ENCODE measurements around the gene KDM5B. TPM values are rescaled to one million over a fixed set of nuclear protein-coding genes. Genes with fewer than 3 reads are reported as not detected.

The KDM5B gene
- total and polyA plus RNA-seq, 2 of the 8 experiments (the other 6 are each of a cell fraction or from before 2014, with no cell fraction given): 73.3 to 210 TPM

- H3K14ac ChIP-seq (ENCODE audit: insufficient read length): no peak overlapping the region
- DNase-seq (ENCODE audit: low read depth in 1 of 2, low spot score in 2 of 2): no peak
- H3K27ac ChIP-seq (ENCODE audit: low read depth, low read length): no peak overlapping the region
- H3K79me2 ChIP-seq (ENCODE audit: control insufficient read depth in 1 of 2, insufficient read depth in 2 of 2, low read length in 2 of 2): peaks cover 23 to 100% of the 10 kb centered on the region in 2 experiments
- H2BK20ac ChIP-seq (ENCODE audit: low read length): no peak overlapping the region
- no peak overlapping the region for H3K4me3 ChIP-seq (ENCODE audit: extremely low read depth in 1 of 4, insufficient read depth in 2 of 4, low read depth in 3 of 4, low read length in 4 of 4)
- H4K5ac ChIP-seq (ENCODE audit: insufficient read length, low read depth, low read length): no peak overlapping the region
- H3K4me1 ChIP-seq (replicated peaks in 1 of 4; ENCODE audit: control insufficient read depth in 3 of 4, insufficient read depth in 4 of 4, low read length in 3 of 4): peaks cover 0 to 3% (median under 1%) of the 10 kb centered on the region in 4 experiments; a peak in 2 of 7 replicates
- WGBS, 2 experiments (ENCODE audit: extremely low coverage in 1 of 2, insufficient coverage in 1 of 2, insufficient read length in 1 of 2, insufficient replicate concordance in 2 of 2, low coverage in 1 of 2, low lambda C conversion rate in 2 of 2, missing lambda C conversion rate in 1 of 2): 92 to 100% methylated on average over 3 to 4 of the region's 4 CpGs
- no peak overlapping the region for H2AK5ac ChIP-seq (ENCODE audit: low read depth, low read length)
- H3K9ac ChIP-seq (replicated peaks in 1 of 4; ENCODE audit: extremely low read depth in 1 of 4, low read depth in 3 of 4, low read length in 3 of 4): no peak overlapping the region
- CTCF ChIA-PET (ENCODE audit: partially characterized antibody): interaction anchor here (1.2 to 1.6 kb wide), 3 partner anchors 72 to 132 kb away, joined by 3 to 4 read pairs (median 3); no protein-coding TSS in a partner anchor
- POLR2A ChIA-PET (ENCODE audit: partially characterized antibody): interaction anchor here (1.1 to 3.7 kb wide), 5 partner anchors 10 to 19 kb away, joined by 3 to 19 read pairs (median 8); partner anchors contain the start of genes KDM5B and PCAT6
- no peaks in the 10 kb centered on the region; the same call in 1 of the 2 replicates for H3K23me2 ChIP-seq (ENCODE audit: low read depth, low read length)
- no peak overlapping the region for H3K4ac ChIP-seq (replicated peaks; ENCODE audit: insufficient read length, low read depth, low read length)
- H3K27me3 ChIP-seq (replicated peaks in 1 of 4; ENCODE audit: control insufficient read depth in 3 of 4, extremely low read depth in 1 of 4, insufficient read depth in 3 of 4, low read length in 3 of 4): no peaks in the 10 kb centered on the region
- H2BK15ac ChIP-seq (ENCODE audit: low read length): no peak overlapping the region
- H3K79me1 ChIP-seq (ENCODE audit: low read depth, low read length): peaks cover 9% of the 10 kb centered on the region
- no peak overlapping the region for H4K8ac ChIP-seq (ENCODE audit: extremely low read depth, insufficient read depth, low read length)
- H4K20me1 ChIP-seq (replicated peaks in 1 of 2; ENCODE audit: control insufficient read depth in 1 of 2, insufficient read depth in 2 of 2, low read length in 2 of 2): peaks cover 27 to 54% of the 10 kb centered on the region in 2 experiments
- no peaks in the 10 kb centered on the region; a peak in 1 of 8 replicates for H3K36me3 ChIP-seq (ENCODE audit: control insufficient read depth in 2 of 4, insufficient read depth in 4 of 4, low read length in 3 of 4)
- no peak overlapping the region for H2BK5ac ChIP-seq (ENCODE audit: low read depth, low read length)
- H3K56ac ChIP-seq (replicated peaks; ENCODE audit: insufficient read length, low read depth, low read length): no peak overlapping the region
- FAIRE-seq: no peak
- no peak overlapping the region for H2BK12ac ChIP-seq (ENCODE audit: low read depth, low read length)
- H4K91ac ChIP-seq (replicated peaks; ENCODE audit: insufficient read length, low read length): no peak overlapping the region
- TF ChIP-seq SP2 (IDR thresholded peaks at IDR 0.05; ENCODE audit: low read length) (no peak), CREB1 (IDR thresholded peaks at IDR 0.05) (no peak), NRF1 (IDR thresholded peaks at IDR 0.05; ENCODE audit: low read depth, low read length) (no peak), TAF1 (IDR thresholded peaks at IDR 0.05; ENCODE audit: low read depth, low read length) (no peak), JUN (IDR thresholded peaks at IDR 0.05; ENCODE audit: low read depth, low read length) (no peak), GABPA (IDR thresholded peaks at IDR 0.05; ENCODE audit: borderline replicate concordance, insufficient read depth, low read length) (no peak), SIN3A (conservative IDR thresholded peaks at IDR 0.05 in 1 of 2, IDR thresholded peaks at IDR 0.05 in 1 of 2; ENCODE audit: low read depth in 1 of 2, low read length in 2 of 2) (no peak), KDM1A (IDR thresholded peaks at IDR 0.05; ENCODE audit: borderline replicate concordance, low read length) (no peak), HDAC6 (IDR thresholded peaks at IDR 0.05; ENCODE audit: low read depth, low read length) (no peak), TCF12 (IDR thresholded peaks at IDR 0.05; ENCODE audit: low read depth, low read length) (no peak), NANOG (IDR thresholded peaks at IDR 0.05; ENCODE audit: insufficient read depth, low read depth, low read length, poor library complexity, severe bottlenecking) (no peak)
- H3K4me2 ChIP-seq (ENCODE audit: insufficient read depth in 1 of 2, low read depth in 2 of 2, low read length in 2 of 2): no peak overlapping the region
- H3K18ac ChIP-seq (ENCODE audit: extremely low read depth, low read length): no peak overlapping the region
- H2AFZ ChIP-seq (ENCODE audit: low read length): no peak overlapping the region
- no peak overlapping the region for H3K23ac ChIP-seq (ENCODE audit: insufficient read length)
- H2BK120ac ChIP-seq (replicated peaks; ENCODE audit: low read depth, low read length): no peak overlapping the region
- H3K9me3 ChIP-seq (ENCODE audit: insufficient read depth in 2 of 2, low read depth in 1 of 2, low read length in 1 of 2): no peaks in the 10 kb centered on the region
These were observed 17.0 kb downstream of the KDM5B start for GRCh38 chr1:202791077-202791747.

Data from H1 (cell line).